GM18520 (cell line): ENCODE data around the gene COL1A1.

Experiments used
- ATAC-seq: cut with Tn5 transposase; IDR thresholded peaks from one replicate; pipeline ENCODE4 v1.9.1; 2021; ENCODE audit not compliant: unreplicated experiment

COL1A1 gene

GRCh38 chr17:50174444-50174843 lies 27.0 kb downstream of the COL1A1 start:
- no peak for ATAC-seq

DNA sequence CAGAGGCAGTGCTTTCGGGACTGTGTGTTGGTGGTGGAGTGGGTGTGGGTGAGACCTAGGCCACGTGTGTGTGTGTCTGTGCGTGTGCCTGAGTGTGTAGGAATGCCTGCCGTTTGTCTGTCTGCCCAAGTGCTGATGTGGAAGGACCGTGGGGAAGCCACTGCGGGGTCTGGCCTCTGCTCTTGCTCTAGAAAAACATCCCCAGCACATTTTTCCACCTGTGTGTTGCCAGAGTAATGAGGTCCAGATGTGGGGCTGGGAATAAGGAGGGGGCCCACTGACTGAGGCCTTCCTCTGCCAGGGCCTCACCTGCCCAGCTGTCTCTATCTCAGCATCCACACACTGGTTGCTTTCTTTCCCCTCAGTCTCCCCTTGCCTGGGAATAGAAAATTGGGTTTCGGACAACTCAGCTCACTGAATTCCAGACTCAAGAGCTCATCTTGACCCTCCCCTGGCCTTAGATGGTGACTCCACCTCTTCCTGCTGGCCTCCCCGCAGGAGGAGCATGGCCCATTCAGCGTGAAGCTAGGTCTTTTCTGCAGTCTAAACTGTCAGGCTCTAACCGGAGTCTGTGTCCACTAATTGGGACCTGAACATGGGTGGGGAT lies 28.0 kb downstream of the COL1A1 start:
- no peak for ATAC-seq

DNA sequence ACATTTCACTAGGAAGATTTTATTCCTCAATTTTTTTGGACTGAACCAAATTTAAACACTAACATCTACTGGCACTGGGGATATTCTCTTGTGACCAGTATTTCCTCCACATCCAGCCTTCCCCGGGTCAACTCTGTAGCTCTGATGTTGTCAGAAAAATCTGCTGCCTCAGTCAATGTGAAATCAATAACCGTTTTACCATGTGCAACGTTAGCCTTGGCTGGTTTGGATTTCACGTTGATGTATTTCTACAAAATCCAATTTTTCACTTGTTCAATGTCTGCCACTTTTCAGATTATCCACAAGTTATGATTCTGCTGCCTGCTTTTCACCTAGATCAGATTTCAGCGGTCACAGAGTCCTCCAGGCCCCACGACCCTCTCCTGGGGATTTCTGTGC lies 28.5 kb downstream of the COL1A1 start:
- ATAC-seq: no peak

DNA sequence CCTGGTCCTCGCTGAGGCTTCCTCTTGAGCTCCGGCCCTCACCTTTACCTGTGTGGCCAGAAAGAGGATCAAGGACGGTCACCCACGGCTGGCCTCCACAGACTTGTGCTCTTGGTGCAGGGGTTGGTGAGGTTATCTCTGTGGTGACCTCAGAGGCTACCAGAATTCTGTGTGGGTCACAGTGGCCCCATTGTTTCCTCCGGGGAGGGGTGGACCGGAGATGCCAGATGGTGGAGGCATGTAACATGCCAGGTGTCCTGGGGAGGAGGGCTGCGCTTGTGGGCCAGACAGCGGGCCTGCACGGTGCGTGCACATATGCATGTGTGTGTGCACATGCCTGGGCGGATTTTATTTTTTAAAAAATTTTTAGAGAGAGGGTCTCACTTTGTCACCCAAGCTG lies 29.3 kb downstream of the COL1A1 start:
- ATAC-seq: no peak

DNA sequence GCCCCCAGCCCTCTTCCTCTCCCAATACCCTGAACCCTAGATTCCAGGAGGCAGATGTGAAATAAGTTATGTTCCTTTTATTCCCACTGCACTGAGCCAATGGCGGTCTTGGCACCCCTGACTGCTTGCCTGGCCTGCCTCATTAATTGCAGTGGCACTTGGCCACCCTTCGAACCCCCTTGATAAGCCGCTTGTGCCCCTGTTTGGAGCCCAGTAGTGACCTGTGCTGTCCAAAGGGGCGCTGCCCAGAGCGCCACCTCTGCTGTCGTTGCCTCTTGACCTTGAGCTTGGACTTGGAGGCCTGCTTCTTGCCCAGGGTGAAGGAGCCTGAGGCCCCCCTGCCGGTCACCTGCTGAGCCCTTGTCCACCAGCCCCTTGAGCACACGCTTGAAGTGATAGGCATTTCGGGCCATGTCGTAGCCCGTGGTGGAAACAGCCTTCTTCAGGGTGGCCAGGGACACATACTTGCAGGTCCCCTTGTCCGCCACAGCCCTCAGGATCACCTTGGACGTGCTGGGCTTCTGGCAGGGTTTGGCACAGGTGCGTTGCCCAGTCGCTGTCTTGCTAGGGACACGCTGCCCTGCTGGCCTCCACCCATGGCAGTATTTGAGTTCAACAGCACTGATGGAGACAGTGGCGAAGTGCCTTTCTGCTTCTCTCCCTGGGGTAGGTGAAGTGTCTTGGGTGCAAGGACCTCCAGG lies 29.9 kb downstream of the COL1A1 start:
- no peak for ATAC-seq

DNA sequence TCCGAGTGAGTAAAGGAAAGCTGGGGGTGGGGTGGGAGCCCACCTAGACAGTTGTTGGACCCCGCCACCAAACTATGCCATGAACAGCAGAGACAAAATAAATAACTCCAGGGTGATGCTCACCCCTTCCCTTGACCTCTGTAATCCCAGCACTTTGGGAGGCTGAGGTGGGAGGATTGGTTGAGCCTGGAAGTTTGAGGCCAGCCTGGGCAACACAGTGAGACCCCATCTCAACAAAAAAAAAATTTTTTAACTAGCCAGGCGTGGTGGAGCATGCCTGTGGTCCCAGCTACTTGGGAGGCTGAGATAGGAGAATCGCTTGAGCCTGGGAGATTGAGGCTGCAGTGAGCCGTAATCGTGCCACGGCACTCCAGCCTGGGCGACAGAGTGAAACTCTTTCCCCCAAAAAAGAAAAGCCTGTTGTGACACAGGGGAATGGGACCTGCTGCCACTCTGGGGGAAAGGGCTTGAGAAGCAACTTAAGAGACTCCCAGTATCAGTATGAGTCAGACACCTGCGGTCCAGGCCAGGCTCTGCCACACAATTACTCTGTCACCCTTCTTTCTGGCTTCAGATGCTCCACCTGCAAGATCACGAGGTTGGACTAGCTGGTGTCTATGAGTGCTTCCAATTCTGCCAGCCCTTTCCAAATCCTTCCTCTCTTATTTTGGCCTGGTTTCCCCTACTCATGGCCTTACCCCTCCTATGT lies 30.6 kb downstream of the COL1A1 start:
- ATAC-seq: peak; percentile 51

DNA sequence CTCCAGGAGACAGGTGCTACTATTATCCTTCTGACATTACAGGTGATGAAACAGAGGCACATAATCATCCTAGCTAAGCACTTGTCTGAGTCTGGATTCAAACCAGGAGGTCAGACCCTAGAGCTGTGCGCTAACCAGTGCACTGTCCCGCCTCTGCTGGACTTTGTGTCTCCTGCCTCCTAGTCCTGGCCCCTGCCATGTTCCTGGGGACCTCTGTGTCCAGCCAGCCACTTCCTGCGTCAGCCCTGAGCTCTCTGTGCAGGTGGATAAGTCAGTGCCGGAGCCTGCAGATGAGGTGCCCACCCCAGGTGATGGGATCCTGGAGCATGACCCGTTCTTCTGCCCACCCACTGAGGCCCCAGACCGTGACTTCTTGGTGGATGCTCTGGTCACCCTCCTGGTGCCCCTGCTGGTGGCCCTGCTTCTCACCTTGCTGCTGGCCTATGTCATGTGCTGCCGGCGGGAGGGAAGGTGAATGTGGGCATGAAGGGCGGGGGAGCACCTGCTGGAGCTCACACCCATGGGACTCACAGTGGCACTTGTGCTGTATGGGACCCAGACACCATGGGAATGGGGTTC lies 31.5 kb downstream of the COL1A1 start:
- no peak for ATAC-seq

DNA sequence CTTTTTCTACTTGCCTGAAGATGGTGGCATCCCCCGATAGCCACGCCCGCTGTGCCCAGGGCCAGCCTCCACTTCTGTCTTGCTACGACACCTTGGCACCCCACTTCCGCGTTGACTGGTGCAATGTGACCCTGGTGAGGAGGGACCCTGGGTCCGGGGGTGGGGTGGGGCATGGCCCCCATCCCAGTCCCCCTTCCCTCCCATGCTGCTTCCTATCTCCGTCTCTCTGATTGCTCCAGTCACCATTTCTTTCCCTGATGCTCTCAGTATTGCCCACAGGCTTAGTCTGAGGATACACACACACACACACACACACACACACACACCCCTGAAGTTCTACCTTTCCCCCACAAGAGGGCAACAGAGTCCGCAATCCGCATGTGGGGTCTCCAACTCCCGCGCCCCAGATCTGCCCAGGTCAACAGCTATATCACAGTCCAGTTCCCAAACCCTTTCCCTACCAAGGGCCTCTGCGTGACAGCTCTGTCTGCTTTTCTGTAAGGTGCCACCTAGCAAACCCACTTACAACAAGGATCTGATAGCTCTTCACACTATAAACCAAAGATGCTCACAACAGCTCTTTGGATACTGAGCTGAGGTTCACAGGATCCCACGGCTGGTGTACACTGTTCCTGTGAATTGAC lies 32.2 kb downstream of the COL1A1 start:
- no peak for ATAC-seq

GRCh38 chr17:50168319-50168718 lies 33.1 kb downstream of the COL1A1 start:
- no peak for ATAC-seq

DNA sequence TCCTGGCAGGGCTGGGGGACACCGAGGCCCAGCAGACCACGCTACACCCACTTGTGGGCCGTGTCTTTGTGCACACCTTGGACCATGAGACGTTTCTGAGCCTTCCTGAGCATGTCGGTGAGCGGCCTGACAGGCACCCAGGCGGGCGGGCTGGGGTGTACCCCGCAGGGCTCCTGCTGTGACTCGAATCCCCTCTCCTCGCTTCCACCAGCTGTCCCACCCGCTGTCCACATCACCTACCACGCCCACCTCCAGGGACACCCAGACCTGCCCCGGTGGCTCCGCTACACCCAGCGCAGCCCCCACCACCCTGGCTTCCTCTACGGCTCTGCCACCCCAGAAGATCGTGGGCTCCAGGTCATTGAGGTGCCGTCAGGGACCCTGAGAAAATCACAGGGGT lies 34.1 kb downstream of the COL1A1 start:
- no peak for ATAC-seq

- ATAC-seq: no peak
These were observed 34.8 kb downstream of the COL1A1 start for GRCh38 chr17:50166518-50167181.

- no peak for ATAC-seq
These were observed 35.4 kb downstream of the COL1A1 start, which contains the start of gene SGCA for GRCh38 chr17:50165867-50166517. SGCA (plus strand) TSS chr17:50166005; CDS start chr17:50166041, 36 bp downstream.

DNA sequence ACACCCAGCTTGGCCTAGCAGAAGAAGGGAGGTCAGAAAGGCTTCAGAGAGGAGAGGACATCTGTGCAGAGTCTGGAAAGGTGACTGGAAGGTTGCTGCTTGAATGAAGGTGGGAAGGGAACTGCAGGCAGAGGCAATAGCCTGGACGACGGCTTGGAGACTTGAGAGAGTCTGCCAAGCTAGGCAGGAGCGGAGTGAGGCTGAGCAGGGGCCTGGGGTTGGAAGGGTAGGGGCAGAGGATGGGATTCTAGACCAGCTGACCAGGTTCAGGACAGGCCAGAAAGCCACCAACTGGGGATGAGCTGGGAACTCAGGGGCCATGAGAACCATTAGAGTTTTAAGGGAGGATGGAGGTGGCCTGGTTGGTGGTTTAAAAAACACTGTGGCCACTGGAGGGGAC lies 36.0 kb downstream of the COL1A1 start:
- ATAC-seq: no peak

DNA sequence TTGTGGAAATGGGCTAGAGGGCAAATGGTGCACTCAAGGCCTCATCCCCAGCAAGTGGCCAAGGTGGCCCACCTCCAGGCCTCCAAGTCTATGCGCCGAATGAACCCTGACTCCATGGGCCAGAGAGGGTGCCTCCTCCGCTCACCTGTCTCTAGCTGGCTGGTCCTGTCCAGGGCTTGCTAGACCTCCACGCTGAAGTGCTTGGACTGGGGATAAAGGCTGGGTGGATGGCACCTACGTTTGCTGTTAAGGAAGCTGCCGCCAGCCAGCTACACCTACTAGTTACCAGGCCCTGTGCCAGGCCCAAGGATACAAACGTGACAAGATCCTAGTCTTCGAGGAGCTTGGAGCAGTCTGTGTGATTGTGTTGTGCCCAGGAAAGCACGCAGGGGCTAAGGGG lies 36.4 kb downstream of the COL1A1 start:
- no peak for ATAC-seq

- ATAC-seq: no peak
These were observed 36.8 kb downstream of the COL1A1 start for GRCh38 chr17:50164697-50164988.

DNA sequence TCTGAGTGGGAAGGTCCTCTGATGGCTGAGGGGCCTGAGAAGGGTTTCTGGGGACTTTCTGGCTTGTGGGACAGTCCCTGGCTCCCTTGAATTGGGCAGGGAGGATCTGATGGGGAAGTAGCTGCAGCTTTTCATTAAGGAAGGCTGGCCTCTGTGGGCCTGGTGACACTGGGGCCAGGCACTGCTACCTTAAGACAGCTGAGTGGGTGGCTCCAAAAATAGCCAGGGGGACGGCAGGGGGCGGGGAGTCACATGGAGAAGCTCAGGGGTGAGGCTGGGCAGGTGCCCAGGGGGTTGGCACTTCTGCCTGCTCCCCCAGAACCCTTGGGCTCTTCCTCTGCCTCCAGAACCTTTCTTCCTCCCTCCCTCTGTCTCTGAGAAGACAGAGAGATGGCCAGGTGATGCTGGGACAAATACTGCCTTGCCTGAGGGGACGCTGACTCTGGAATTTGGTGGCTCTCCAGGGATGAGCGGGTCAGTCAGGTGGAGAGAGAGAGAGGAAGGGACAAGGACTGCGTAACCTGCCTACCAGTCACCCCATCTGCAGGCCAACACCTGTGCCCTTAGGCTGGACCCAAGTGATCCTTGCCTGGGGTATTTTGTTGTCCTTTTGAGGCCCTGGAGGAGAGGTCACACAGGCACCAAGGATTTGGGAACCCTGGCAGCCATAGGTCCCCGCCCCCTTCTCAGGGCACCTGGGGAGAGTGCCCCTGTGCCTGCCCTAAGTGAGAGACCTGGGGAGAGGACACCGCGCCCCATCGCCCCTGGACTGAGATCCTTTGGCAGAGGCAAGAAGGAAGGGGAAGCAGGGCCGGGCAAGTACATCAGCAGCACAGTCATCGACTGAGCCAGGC lies 37.4 kb downstream of the COL1A1 start:
- ATAC-seq: no peak

DNA sequence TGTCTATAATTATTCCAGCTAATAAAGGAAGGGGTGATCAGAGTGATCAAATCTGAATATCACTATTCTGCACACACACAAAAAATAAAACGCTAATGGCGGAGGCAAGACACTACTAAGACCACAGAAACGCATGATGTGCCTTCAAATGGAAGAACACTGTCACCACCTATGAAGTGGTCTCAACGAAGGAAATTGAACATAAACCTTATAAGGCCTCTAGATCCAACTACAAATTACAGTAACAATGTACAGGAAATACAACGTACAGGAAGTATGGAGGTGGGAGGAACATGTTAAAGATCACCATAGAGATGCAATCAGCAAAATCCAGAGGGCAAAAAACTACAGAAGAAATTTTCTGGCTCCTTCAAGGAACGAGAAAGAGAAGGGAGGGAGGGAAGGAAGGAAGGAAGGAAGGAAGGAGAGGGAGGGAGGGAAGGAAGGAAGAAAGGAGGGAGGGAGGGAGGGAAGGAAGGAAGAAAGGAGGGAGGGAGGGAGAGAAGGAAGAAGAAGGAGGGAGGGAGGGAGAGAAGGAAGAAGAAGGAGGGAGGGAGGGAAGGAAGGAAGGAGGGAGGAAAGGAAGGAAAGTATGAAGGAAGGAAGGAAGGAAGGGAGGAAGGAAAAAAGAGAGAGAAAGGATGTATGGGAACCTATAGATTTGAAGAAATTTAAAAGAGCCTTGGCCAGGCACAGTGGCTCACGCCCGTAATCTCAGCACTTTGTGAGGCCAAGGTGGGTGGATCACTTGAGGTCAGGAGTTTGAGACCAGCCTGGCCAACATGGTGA lies 38.8 kb downstream of the COL1A1 start:
- no peak for ATAC-seq

DNA sequence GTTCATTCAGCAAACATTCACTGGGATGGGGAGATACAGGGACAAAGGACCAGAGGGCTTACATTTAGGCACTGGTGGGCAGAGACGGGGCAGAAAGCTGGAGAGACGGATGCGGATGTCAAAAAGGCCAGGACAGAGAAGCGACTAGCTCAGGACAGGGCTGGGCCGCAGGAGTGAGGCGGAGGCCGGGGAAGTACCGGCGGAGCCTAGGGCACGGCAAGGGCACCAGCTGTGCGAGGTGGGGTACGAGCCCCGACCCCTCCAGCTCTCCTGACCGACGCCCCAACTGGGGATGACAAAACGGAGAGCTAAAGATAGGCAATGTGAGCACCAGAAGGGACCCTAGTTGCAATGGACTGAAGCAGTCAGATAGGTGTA lies 39.5 kb downstream of the COL1A1 start:
- no peak for ATAC-seq
